GM12878 (cell line): ENCODE measurements around the gene OSBPL5. TPM values are rescaled to one million over a fixed set of nuclear protein-coding genes. Genes with fewer than 3 reads are reported as not detected.

Source experiments
- ATAC-seq: fragments of 200-7000 bp; cut with Tn5 transposase; 3 replicates; pipeline ENCODE4 v1.9.1; 2020; ENCODE audit warnings: mild to moderate bottlenecking, moderate library complexity
- BruUV-seq: library from RNA; stranded (reverse); fragments of 400-500 nt; replicated peaks from 2 replicates; lab custom pipeline; 2021; lab: Mats Ljungman, UMichigan
- CTCF ChIA-PET: fragments of 300-600 bp; sonication (Branson Sonifier 250); formaldehyde crosslinking; extraction: SDS; loops from one replicate; lab custom pipeline; 2021; ENCODE audit warnings: inconsistent platforms; lab: Yijun Ruan, JAX
- POLR2A ChIA-PET: fragments of 350-600 bp; formaldehyde crosslinking; extraction: SDS; loops from one replicate; lab custom pipeline; 2021; ENCODE audit warnings: inconsistent platforms; lab: Charles Lee
- RAD21 ChIA-PET: fragments of 300-600 bp; sonication (Branson Sonifier 250); formaldehyde crosslinking; loops from one replicate; lab custom pipeline; 2023; ENCODE audit warnings: antibody characterized with exemption; ENCODE audit not compliant: unreplicated experiment; lab: Charles Lee
- SMC1A ChIA-PET: fragments of 300-600 bp; sonication (Branson Sonifier 250); formaldehyde crosslinking; loops from one replicate; lab custom pipeline; 2023; ENCODE audit not compliant: unreplicated experiment, uncharacterized antibody; lab: Charles Lee
- DNase-seq: peaks from one replicate; pipeline ENCODE4 v3.0.0-alpha.2; 2011; ENCODE audit warnings: low read depth, low spot score
- FAIRE-seq: peaks from 3 replicates; lab custom pipeline; 2011; peaks lifted over from hg19 to GRCh38; lab: Jason Lieb, UNC
- H2AFZ ChIP-seq: 2 replicates; pipeline ENCODE4 v1.6.0; 2011; ENCODE audit warnings: low read depth, low read length, control low read depth; ENCODE audit not compliant: control insufficient read depth
- H3K27ac ChIP-seq: 2 replicates; pipeline ENCODE4 v1.5.1; 2011; ENCODE audit warnings: control low read depth; ENCODE audit not compliant: control insufficient read depth, insufficient read depth
- H3K27me3 ChIP-seq, 2 experiments: replicated peaks in 1 of 2; 2 replicates each; pipeline versions ENCODE4 v1.6.0 to v1.6.1; 2011; ENCODE audit warnings: low read length in 1 of 2; ENCODE audit not compliant: control insufficient read depth in 2 of 2, insufficient read depth in 2 of 2
- H3K36me3 ChIP-seq, 2 experiments: 2 replicates each; pipeline ENCODE4 v1.5.1; 2011; ENCODE audit warnings: low read length in 1 of 2; ENCODE audit not compliant: control insufficient read depth in 2 of 2, insufficient read depth in 2 of 2
- H3K4me1 ChIP-seq: 2 replicates; pipeline ENCODE4 v1.6.1; 2011; ENCODE audit warnings: mild to moderate bottlenecking, low read length, moderate library complexity, mixed read lengths; ENCODE audit not compliant: control insufficient read depth, insufficient read depth
- H3K4me2 ChIP-seq: 2 replicates; pipeline ENCODE4 v1.6.0; 2011; ENCODE audit warnings: control low read depth; ENCODE audit not compliant: control insufficient read depth, insufficient read depth
- H3K4me3 ChIP-seq: fragments of 200-600 bp; sonication (generic); 2 replicates; pipeline ENCODE4 v1.5.1; 2016
- H3K79me2 ChIP-seq: 2 replicates; pipeline ENCODE4 v1.6.0; 2011; ENCODE audit warnings: low read length; ENCODE audit not compliant: control insufficient read depth, insufficient read depth
- H3K9ac ChIP-seq: 2 replicates; pipeline ENCODE4 v1.8.0; 2011; ENCODE audit warnings: low read length, control low read depth, mixed read lengths; ENCODE audit not compliant: control insufficient read depth, insufficient read depth
- H3K9me3 ChIP-seq: replicated peaks from 3 replicates; pipeline ENCODE4 v1.5.1; 2011; ENCODE audit warnings: mild to moderate bottlenecking, low read length; ENCODE audit not compliant: control insufficient read depth, insufficient read depth
- H4K20me1 ChIP-seq: 2 replicates; pipeline ENCODE4 v1.6.0; 2011; ENCODE audit not compliant: control insufficient read depth, insufficient read depth
- BMI1 ChIP-seq: fragments of 450-650 bp; IDR thresholded peaks from 2 replicates; pipeline ENCODE4 v1.6.1; 2016; ENCODE audit warnings: mild to moderate bottlenecking, moderate library complexity, borderline replicate concordance
- IKZF1 ChIP-seq: fragments of 450-650 bp; conservative IDR thresholded peaks from 2 replicates; pipeline ENCODE4 v1.6.1; 2017; ENCODE audit warnings: antibody characterized with exemption, mild to moderate bottlenecking
- JUNB ChIP-seq: IDR thresholded peaks from 2 replicates; pipeline ENCODE4 v1.6.1; 2016; ENCODE audit warnings: antibody characterized with exemption, mild to moderate bottlenecking
- SMC3 ChIP-seq: IDR thresholded peaks from 2 replicates; pipeline ENCODE4 v1.6.1; 2011; ENCODE audit warnings: low read length, improper control_type of control experiment, borderline replicate concordance
- SRF ChIP-seq, 2 experiments: IDR thresholded peaks; 2 replicates each; pipeline ENCODE4 v1.6.1; 2011; ENCODE audit warnings: low read depth in 2 of 2, low read length in 2 of 2, mild to moderate bottlenecking in 1 of 2, moderate library complexity in 1 of 2
- ZBED1 ChIP-seq: IDR thresholded peaks from 2 replicates; pipeline ENCODE4 v1.6.1; 2016; ENCODE audit warnings: borderline replicate concordance
- WGBS: methylation state at CpG from one replicate; pipeline ENCODE4 v1.1.6; 2016; ENCODE audit warnings: low lambda C conversion rate; ENCODE audit not compliant: insufficient replicate concordance, insufficient coverage; ENCODE audit errors: missing lambda C conversion rate; 5-methylcytosine and 5-hydroxymethylcytosine counted together
- in situ Hi-C: fragments of 300-500 bp; cut with MboI; formaldehyde crosslinking; loops from 9 replicates; pipeline ENCODE4 v1.14.3; 2018; ENCODE audit warnings: mixed read lengths
- intact Hi-C: fragments of 100-400 bp; cut with micrococcal nuclease; formaldehyde crosslinking; loops from one replicate; pipeline ENCODE4 v1.14.2; 2022; ENCODE audit not compliant: unreplicated experiment
- polyA plus RNA-seq, 11 experiments: library from polyadenylated mRNA; depleted of rRNA in 4 of 11; unstranded in 6 of 11; stranded (reverse) in 5 of 11; fragments of >200 nt; fragmentation: Nextera tagmentation in 4 of 11; fragmentation: Illumina TruSeq in 1 of 11; extraction: Ambion mirVana in 4 of 11; extraction: Trizol in 1 of 11; gene quantifications; 1 replicate in 1 of 11; 2 replicates in 10 of 11; pipeline versions ENCODE4 v1.2.1 to v1.2.3, GENCODE V29; 2011 to 2016; ENCODE audit warnings: inconsistent platforms in 2 of 11, missing spikeins in 2 of 11, low read depth in 1 of 11
- total RNA-seq, 4 experiments: library from RNA; depleted of rRNA in 3 of 4; stranded (reverse); fragments of >200 nt in 3 of 4; fragmentation: Illumina TruSeq in 1 of 4; extraction: Trizol in 1 of 4; gene quantifications; 2 replicates each; pipeline versions ENCODE4 v1.2.1 to v1.2.3, GENCODE V29; 2013 to 2021
- TF ChIP-seq, protein P1 (sequence below): fragments of 450-650 bp; IDR thresholded peaks from 2 replicates; pipeline ENCODE4 v1.6.1; 2014; ENCODE audit warnings: mild to moderate bottlenecking
- TF ChIP-seq, protein P2 (sequence below): fragments of 450-650 bp; IDR thresholded peaks from 2 replicates; pipeline ENCODE4 v1.6.1; 2017; ENCODE audit warnings: low read depth, mild to moderate bottlenecking, moderate library complexity
- TF ChIP-seq, protein P3 (sequence below): fragments of 150-350 bp; IDR thresholded peaks from 2 replicates; pipeline ENCODE4 v1.6.1; 2016; ENCODE audit warnings: low read depth, low read length
- TF ChIP-seq, protein P4 (sequence below): fragments of 450-650 bp; IDR thresholded peaks from 2 replicates; pipeline ENCODE4 v1.6.1; 2017; ENCODE audit warnings: mild to moderate bottlenecking, moderate library complexity

OSBPL5 gene
- total and polyA plus RNA-seq, 10 of the 15 experiments (the other 5 are each of a cell fraction or from before 2014, with no cell fraction given), result not detected

DNA sequence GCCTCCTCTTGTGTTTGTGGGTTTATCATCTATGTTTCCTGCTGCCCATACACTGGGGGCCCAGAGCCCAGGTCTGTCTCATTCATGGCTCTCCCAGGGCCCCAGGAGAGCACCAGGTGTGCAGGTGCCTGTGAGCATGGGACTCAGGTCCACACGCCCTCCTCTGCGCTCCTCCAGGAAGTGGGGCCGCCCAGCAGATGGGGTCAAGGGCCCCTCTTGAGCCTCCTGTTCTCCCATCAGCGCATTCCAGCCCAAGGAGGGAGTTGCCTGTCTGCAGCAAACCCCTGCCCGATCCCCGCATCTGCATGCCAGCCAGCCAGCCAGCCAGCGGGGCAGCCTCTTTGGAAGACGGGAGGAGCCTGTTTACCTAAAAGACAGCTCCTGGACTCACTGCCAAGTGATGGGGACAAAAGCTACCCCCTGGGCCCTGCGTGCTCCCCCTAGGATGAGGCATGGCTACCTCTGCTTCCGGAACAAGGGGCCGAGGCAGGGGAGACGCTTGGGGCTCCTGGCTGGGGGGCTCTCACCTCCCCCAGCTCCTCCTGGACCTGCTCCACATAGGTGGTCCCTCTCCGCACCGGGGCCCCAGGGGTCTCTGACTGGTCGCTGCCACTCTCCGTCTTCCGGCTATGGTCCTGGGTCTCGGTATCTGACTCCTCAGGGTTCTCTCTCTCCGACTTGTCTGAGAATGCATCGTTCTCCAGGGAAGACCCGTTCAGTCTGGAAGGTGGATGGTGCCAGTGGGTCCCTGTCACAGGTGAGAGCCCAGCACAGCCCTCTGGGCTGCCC, 58.2 kb downstream of the OSBPL5 start:
- Histone ChIP-seq H2AFZ (no peak overlapping the region), H3K79me2 (no peaks in the 10 kb centered on the region), H3K27ac (no peak overlapping the region), H3K9me3 (no peaks in the 10 kb centered on the region), H3K9ac (no peak overlapping the region), H3K4me2 (no peak overlapping the region), H3K4me3 (no peak overlapping the region), H3K4me1 (no peaks in the 10 kb centered on the region), H4K20me1 (no peaks in the 10 kb centered on the region), H3K27me3 (no peaks in the 10 kb centered on the region; a peak in 1 of 4 replicates), H3K36me3 (no peaks in the 10 kb centered on the region)
- in situ Hi-C loops (no loop called here), intact Hi-C loops (no loop called here)
- ChIA-PET RAD21 (no interaction called here), POLR2A (no interaction called here), SMC1A (no interaction called here), CTCF (interaction anchor here (0.6 to 1.6 kb wide), 2 partner anchors 15 to 548 kb away, joined by 3 read pairs; no protein-coding TSS in a partner anchor)
- DNase-seq (no peak), FAIRE-seq (no peak), ATAC-seq (no peak)
- BruUV-seq, result no TSS peak
- 51% methylated on average over 21 of the region's 21 CpGs for WGBS
- TF ChIP-seq BMI1 (no peak), SMC3 (no peak), IKZF1 (no peak), SRF (IDR thresholded peaks at IDR 0.05; ENCODE audit: low read depth in 2 of 2, low read length in 2 of 2) (no peak), JUNB (no peak), ZBED1 (no peak)
- TF ChIP-seq, protein P1, sequence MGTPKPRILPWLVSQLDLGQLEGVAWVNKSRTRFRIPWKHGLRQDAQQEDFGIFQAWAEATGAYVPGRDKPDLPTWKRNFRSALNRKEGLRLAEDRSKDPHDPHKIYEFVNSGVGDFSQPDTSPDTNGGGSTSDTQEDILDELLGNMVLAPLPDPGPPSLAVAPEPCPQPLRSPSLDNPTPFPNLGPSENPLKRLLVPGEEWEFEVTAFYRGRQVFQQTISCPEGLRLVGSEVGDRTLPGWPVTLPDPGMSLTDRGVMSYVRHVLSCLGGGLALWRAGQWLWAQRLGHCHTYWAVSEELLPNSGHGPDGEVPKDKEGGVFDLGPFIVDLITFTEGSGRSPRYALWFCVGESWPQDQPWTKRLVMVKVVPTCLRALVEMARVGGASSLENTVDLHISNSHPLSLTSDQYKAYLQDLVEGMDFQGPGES, result no peak
- TF ChIP-seq, protein P2, sequence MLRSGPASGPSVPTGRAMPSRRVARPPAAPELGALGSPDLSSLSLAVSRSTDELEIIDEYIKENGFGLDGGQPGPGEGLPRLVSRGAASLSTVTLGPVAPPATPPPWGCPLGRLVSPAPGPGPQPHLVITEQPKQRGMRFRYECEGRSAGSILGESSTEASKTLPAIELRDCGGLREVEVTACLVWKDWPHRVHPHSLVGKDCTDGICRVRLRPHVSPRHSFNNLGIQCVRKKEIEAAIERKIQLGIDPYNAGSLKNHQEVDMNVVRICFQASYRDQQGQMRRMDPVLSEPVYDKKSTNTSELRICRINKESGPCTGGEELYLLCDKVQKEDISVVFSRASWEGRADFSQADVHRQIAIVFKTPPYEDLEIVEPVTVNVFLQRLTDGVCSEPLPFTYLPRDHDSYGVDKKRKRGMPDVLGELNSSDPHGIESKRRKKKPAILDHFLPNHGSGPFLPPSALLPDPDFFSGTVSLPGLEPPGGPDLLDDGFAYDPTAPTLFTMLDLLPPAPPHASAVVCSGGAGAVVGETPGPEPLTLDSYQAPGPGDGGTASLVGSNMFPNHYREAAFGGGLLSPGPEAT, result no peak
- TF ChIP-seq, protein P3, sequence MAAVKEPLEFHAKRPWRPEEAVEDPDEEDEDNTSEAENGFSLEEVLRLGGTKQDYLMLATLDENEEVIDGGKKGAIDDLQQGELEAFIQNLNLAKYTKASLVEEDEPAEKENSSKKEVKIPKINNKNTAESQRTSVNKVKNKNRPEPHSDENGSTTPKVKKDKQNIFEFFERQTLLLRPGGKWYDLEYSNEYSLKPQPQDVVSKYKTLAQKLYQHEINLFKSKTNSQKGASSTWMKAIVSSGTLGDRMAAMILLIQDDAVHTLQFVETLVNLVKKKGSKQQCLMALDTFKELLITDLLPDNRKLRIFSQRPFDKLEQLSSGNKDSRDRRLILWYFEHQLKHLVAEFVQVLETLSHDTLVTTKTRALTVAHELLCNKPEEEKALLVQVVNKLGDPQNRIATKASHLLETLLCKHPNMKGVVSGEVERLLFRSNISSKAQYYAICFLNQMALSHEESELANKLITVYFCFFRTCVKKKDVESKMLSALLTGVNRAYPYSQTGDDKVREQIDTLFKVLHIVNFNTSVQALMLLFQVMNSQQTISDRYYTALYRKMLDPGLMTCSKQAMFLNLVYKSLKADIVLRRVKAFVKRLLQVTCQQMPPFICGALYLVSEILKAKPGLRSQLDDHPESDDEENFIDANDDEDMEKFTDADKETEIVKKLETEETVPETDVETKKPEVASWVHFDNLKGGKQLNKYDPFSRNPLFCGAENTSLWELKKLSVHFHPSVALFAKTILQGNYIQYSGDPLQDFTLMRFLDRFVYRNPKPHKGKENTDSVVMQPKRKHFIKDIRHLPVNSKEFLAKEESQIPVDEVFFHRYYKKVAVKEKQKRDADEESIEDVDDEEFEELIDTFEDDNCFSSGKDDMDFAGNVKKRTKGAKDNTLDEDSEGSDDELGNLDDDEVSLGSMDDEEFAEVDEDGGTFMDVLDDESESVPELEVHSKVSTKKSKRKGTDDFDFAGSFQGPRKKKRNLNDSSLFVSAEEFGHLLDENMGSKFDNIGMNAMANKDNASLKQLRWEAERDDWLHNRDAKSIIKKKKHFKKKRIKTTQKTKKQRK, result no peak
- TF ChIP-seq, protein P4, sequence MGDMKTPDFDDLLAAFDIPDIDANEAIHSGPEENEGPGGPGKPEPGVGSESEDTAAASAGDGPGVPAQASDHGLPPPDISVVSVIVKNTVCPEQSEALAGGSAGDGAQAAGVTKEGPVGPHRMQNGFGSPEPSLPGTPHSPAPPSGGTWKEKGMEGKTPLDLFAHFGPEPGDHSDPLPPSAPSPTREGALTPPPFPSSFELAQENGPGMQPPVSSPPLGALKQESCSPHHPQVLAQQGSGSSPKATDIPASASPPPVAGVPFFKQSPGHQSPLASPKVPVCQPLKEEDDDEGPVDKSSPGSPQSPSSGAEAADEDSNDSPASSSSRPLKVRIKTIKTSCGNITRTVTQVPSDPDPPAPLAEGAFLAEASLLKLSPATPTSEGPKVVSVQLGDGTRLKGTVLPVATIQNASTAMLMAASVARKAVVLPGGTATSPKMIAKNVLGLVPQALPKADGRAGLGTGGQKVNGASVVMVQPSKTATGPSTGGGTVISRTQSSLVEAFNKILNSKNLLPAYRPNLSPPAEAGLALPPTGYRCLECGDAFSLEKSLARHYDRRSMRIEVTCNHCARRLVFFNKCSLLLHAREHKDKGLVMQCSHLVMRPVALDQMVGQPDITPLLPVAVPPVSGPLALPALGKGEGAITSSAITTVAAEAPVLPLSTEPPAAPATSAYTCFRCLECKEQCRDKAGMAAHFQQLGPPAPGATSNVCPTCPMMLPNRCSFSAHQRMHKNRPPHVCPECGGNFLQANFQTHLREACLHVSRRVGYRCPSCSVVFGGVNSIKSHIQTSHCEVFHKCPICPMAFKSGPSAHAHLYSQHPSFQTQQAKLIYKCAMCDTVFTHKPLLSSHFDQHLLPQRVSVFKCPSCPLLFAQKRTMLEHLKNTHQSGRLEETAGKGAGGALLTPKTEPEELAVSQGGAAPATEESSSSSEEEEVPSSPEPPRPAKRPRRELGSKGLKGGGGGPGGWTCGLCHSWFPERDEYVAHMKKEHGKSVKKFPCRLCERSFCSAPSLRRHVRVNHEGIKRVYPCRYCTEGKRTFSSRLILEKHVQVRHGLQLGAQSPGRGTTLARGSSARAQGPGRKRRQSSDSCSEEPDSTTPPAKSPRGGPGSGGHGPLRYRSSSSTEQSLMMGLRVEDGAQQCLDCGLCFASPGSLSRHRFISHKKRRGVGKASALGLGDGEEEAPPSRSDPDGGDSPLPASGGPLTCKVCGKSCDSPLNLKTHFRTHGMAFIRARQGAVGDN, result no peak
